Measurements from ENCODE around the gene UEVLD.

DNA sequence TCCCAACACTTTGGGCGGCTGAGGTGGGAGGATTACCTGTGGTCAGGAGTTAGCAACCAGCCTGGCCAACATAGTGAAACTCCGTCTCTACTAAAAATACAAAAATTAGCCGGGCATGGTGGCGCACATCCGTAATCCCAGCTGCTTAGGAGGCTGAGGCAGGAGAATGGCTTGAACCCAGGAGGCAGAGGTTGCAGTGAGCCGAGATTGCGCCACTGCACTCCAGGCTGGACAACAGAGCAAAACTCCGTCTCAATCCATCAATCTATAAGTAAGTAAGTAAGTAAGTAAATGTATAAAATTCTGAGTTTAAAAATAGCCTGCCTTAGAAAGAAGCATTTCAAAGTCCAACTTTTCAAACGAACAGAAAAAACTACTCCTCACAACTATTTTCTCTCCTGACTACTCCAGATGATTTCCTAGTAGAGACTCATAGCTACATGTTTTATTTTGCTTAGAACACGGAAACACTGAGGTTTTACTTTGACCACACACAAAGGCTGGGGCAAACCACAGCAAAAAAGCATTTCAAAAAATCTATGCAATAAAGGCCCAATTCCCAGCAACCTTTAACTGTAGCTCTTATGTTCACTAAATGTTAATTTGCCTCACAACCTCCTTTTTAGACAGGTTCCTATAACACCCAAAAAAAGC lies 29.3 kb upstream of the UEVLD start:
- TF ChIP-seq, protein P1, sequence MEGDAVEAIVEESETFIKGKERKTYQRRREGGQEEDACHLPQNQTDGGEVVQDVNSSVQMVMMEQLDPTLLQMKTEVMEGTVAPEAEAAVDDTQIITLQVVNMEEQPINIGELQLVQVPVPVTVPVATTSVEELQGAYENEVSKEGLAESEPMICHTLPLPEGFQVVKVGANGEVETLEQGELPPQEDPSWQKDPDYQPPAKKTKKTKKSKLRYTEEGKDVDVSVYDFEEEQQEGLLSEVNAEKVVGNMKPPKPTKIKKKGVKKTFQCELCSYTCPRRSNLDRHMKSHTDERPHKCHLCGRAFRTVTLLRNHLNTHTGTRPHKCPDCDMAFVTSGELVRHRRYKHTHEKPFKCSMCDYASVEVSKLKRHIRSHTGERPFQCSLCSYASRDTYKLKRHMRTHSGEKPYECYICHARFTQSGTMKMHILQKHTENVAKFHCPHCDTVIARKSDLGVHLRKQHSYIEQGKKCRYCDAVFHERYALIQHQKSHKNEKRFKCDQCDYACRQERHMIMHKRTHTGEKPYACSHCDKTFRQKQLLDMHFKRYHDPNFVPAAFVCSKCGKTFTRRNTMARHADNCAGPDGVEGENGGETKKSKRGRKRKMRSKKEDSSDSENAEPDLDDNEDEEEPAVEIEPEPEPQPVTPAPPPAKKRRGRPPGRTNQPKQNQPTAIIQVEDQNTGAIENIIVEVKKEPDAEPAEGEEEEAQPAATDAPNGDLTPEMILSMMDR (conservative IDR thresholded peaks at IDR 0.05 in 1 of 2, IDR thresholded peaks at IDR 0.05 in 1 of 2; ENCODE audit: low read depth in 1 of 2, low read length in 2 of 2): no peak
- no peak for TF ChIP-seq EZH2 (IDR thresholded peaks at IDR 0.05; ENCODE audit: low read length, missing control alignments)
